ENCODE data around the gene NECTIN4. TPM values are rescaled to one million over a fixed set of nuclear protein-coding genes. Genes with fewer than 3 reads are reported as not detected.

The NECTIN4 gene
- total RNA-seq, 1 donor from 2014 or later = not detected

- Mint-ChIP-seq H3K4me3 (no peak overlapping the region), H3K27me3 (peaks cover 2% of the 10 kb centered on the region), H3K9me3 (no peaks in the 10 kb centered on the region), H3K27ac (no peak overlapping the region), H3K36me3 (ENCODE audit: low read depth) (no peaks in the 10 kb centered on the region), H3K4me1 (no peaks in the 10 kb centered on the region)
- CTCF ChIA-PET = no interaction called here
- DNase-seq (no peak), ATAC-seq (ENCODE audit: low read depth) (no peak)
- TF ChIP-seq CTCF (IDR thresholded peaks at IDR 0.05) = no peak
- intact Hi-C loops (cut with micrococcal nuclease) = no loop called here
- POLR2A ChIA-PET = interaction anchor here (0.6 kb wide), 1 partner anchor 221 kb away, joined by 6 read pairs; no protein-coding TSS in a partner anchor
Measured at GRCh38 chr1:161084597-161084988, 4.8 kb downstream of the NECTIN4 start.

- ATAC-seq (ENCODE audit: low read depth) (no peak), DNase-seq (no peak)
- H3K4me3 Mint-ChIP-seq = no peak overlapping the region
- H3K9me3 Mint-ChIP-seq = no peaks in the 10 kb centered on the region
- CTCF ChIA-PET = no interaction called here
- no peaks in the 10 kb centered on the region for H3K4me1 Mint-ChIP-seq
- no peaks in the 10 kb centered on the region for H3K36me3 Mint-ChIP-seq (ENCODE audit: low read depth)
- no peak for TF ChIP-seq CTCF (IDR thresholded peaks at IDR 0.05)
- intact Hi-C loops (cut with micrococcal nuclease) = no loop called here
- H3K27ac Mint-ChIP-seq = no peak overlapping the region
- peaks cover 4% of the 10 kb centered on the region for H3K27me3 Mint-ChIP-seq
- POLR2A ChIA-PET = interaction anchor here (0.6 kb wide), 1 partner anchor 220 kb away, joined by 6 read pairs; no protein-coding TSS in a partner anchor
Measured at GRCh38 chr1:161083748-161084596, 5.4 kb downstream of the NECTIN4 start.

- Mint-ChIP-seq H3K9me3 (no peaks in the 10 kb centered on the region), H3K4me1 (no peaks in the 10 kb centered on the region), H3K27me3 (peaks cover 4% of the 10 kb centered on the region), H3K27ac (no peak overlapping the region), H3K4me3 (no peak overlapping the region), H3K36me3 (ENCODE audit: low read depth) (no peaks in the 10 kb centered on the region)
- intact Hi-C loops (cut with micrococcal nuclease) = no loop called here
- DNase-seq (no peak), ATAC-seq (ENCODE audit: low read depth) (no peak)
- TF ChIP-seq CTCF (IDR thresholded peaks at IDR 0.05) = no peak
- ChIA-PET CTCF (no interaction called here), POLR2A (no interaction called here)
Measured at GRCh38 chr1:161082996-161083747, 6.2 kb downstream of the NECTIN4 start.

- Mint-ChIP-seq H3K27me3 (peaks cover 4% of the 10 kb centered on the region), H3K4me1 (no peaks in the 10 kb centered on the region), H3K9me3 (no peaks in the 10 kb centered on the region), H3K4me3 (no peak overlapping the region), H3K27ac (no peak overlapping the region), H3K36me3 (ENCODE audit: low read depth) (no peaks in the 10 kb centered on the region)
- POLR2A ChIA-PET = no interaction called here
- CTCF ChIA-PET = interaction anchor here (1.3 kb wide), 1 partner anchor 14 kb away, joined by 3 read pairs; no protein-coding TSS in a partner anchor
- ATAC-seq (ENCODE audit: low read depth) (no peak), DNase-seq (no peak)
- TF ChIP-seq CTCF (IDR thresholded peaks at IDR 0.05) = no peak
- intact Hi-C loops (cut with micrococcal nuclease) = no loop called here
Measured at GRCh38 chr1:161082483-161082882, 6.9 kb downstream of the NECTIN4 start.

GRCh38 chr1:161081519-161081918 is 7.8 kb downstream of the NECTIN4 start:
- no peak for ATAC-seq (ENCODE audit: low read depth)
- POLR2A ChIA-PET = no interaction called here
- no peak overlapping the region for H3K4me3 Mint-ChIP-seq

More at GRCh38 chr1:161081519-161081918, 7.8 kb downstream of the NECTIN4 start:
- Mint-ChIP-seq H3K9me3 (no peaks in the 10 kb centered on the region), H3K27me3 (peaks cover 4% of the 10 kb centered on the region), H3K36me3 (ENCODE audit: low read depth) (no peaks in the 10 kb centered on the region), H3K4me1 (no peaks in the 10 kb centered on the region), H3K27ac (no peak overlapping the region)
- intact Hi-C loops (cut with micrococcal nuclease) = no loop called here
- no peak for DNase-seq
- no peak for TF ChIP-seq CTCF (IDR thresholded peaks at IDR 0.05)
- CTCF ChIA-PET = interaction anchor here (1.3 kb wide), 1 partner anchor 15 kb away, joined by 3 read pairs; no protein-coding TSS in a partner anchor
